ENCODE measurements around the gene ITIH5. TPM values are rescaled to one million over a fixed set of nuclear protein-coding genes. Genes with fewer than 3 reads are reported as not detected.
A peak's percentile ranks its signal among the peaks of the same experiment; 100 is the strongest.

Gene ITIH5
- total and polyA plus RNA-seq, 7 donors = 0.60 to 126 (median 48.2) TPM

DNA sequence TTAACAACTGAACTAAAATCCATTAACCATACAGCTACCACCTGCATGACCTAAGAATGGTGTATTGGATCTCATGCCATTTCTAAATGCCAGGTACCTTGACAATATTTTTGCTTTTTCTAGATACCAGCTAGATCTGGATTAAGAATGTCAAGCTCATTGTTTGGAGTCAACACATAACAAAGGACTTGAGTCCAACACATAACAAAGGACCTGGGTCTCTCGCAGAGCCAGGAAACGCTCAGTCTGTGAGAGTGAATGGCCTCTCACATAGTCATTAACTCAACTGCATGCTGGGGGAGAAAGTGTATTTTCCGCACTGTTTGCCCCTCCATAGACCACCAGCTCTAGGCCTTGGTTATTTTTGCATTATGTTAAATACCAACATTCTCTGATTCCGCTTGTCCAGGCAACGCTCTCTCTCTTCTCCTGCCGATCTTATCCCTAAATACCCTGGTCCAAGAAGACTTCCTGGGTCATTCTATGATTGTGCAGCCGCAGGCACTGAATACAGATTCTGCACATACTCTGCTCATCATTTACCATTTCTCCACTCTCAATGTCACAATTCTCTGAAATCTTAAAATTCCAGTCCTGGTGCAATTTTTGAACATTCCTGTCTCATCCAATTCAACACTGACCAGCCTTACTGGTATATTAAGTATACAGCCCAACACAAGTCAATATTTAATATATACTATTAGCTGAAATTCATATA lies 31.2 kb downstream of the ITIH5 start:
- peak overlapping the region in 3 of 4 donors; percentile 54 to 70 (median 70) for H3K27ac ChIP-seq

DNA sequence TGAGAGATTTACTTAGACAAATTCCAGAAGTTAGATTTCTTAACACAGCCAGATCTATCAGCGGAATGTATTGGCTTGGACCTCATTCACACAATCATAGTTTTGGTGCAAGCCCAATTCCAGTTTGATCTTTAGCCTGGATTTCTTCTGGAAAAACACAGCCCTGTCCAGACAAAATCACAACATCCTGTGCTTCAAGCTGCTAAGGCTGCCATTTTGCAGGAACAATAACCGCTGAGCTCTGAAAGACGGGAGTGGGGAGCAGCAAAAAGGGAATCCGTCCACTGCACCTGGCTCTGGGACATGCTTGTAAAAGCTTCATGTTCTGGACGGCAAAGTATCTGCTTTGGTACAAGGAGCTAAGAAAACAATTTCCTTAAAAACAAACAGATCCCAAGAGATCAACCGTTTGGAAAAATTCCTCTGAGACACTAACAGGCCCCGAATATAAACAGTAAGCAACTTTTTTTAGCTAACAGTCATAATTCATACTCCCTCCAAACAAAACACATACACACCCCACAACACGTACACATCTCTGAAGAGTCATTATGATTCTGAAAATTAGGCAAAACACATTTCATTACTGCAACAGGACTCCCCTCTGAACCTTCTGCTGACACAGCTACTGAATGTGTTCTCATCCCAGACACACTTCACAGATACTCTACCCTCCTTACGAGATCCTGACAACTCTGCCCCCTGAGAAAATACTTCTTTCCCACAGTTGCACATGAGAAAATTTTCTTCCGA lies 32.4 kb downstream of the ITIH5 start:
- peaks cover 0 to 13% (median 6%) of the 10 kb centered on the region in 4 donors for H3K4me1 ChIP-seq
- TF ChIP-seq EP300 (IDR thresholded peaks at IDR 0.05) (no peak), POLR2AphosphoS5 (IDR thresholded peaks at IDR 0.05) (peak in 3 of 4 donors; percentile 14 to 48 (median 31))
- TF ChIP-seq, protein P1, sequence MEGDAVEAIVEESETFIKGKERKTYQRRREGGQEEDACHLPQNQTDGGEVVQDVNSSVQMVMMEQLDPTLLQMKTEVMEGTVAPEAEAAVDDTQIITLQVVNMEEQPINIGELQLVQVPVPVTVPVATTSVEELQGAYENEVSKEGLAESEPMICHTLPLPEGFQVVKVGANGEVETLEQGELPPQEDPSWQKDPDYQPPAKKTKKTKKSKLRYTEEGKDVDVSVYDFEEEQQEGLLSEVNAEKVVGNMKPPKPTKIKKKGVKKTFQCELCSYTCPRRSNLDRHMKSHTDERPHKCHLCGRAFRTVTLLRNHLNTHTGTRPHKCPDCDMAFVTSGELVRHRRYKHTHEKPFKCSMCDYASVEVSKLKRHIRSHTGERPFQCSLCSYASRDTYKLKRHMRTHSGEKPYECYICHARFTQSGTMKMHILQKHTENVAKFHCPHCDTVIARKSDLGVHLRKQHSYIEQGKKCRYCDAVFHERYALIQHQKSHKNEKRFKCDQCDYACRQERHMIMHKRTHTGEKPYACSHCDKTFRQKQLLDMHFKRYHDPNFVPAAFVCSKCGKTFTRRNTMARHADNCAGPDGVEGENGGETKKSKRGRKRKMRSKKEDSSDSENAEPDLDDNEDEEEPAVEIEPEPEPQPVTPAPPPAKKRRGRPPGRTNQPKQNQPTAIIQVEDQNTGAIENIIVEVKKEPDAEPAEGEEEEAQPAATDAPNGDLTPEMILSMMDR (IDR thresholded peaks at IDR 0.05) = no peak
- H3K4me3 ChIP-seq = no peak overlapping the region
- WGBS, 2 donors = 70 to 72% methylated on average over 10 of the region's 10 CpGs
- DNase-seq = peak; percentile 84
- intact Hi-C loops (cut with DNase I) = no loop called here
- H3K27me3 ChIP-seq = no peaks in the 10 kb centered on the region
- H3K9me3 ChIP-seq = no peaks in the 10 kb centered on the region
- peak overlapping the region; percentile 54 to 70 (median 66) for H3K27ac ChIP-seq
- H3K36me3 ChIP-seq = peaks cover 13 to 51% (median 20%) of the 10 kb centered on the region in 4 donors

More for the DNA sequence above, 31.2 kb downstream of the ITIH5 start:
- 87 to 90% methylated on average over 7 of the region's 7 CpGs for WGBS, 2 donors
- no peak for DNase-seq
- TF ChIP-seq POLR2AphosphoS5 (IDR thresholded peaks at IDR 0.05) (no peak), POLR2A (IDR thresholded peaks at IDR 0.05) (no peak)
- Histone ChIP-seq H3K4me3 (no peak overlapping the region), H3K27me3 (no peaks in the 10 kb centered on the region), H3K4me1 (peaks cover 0 to 13% (median 6%) of the 10 kb centered on the region in 4 donors), H3K9me3 (no peaks in the 10 kb centered on the region), H3K36me3 (peaks cover 13 to 63% (median 24%) of the 10 kb centered on the region in 4 donors)
- intact Hi-C loops (cut with DNase I) = no loop called here

DNA sequence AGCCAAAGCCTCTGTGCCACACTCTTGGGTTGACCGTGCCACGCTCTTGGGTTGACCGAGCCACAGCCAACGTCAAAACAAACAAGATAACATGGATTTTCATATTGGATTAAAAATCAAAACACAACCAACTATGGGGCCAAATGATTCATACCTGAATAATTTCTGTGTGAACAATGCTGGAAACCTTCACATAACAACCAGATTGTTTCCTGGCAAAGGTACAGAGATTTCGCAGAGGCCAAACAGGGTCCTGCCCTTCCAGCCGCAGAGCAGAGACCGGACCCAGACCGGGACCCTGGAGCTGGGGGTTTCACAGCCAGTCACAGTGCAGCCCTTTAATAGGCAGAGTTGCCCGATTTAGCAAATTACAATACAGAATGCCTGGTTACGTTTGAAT lies 40.5 kb downstream of the ITIH5 start:
- H3K27me3 ChIP-seq = no peaks in the 10 kb centered on the region
- no peaks in the 10 kb centered on the region for H3K9me3 ChIP-seq
- H3K36me3 ChIP-seq = peaks cover 0 to 11% (median 2%) of the 10 kb centered on the region in 4 donors
- no peak for DNase-seq
- H3K4me1 ChIP-seq = peaks cover 0 to 39% (median 29%) of the 10 kb centered on the region in 4 donors
- TF ChIP-seq, protein P1 (IDR thresholded peaks at IDR 0.05) = no peak
- TF ChIP-seq EP300 (IDR thresholded peaks at IDR 0.05) (peak in 1 of 4 donors; percentile 6), POLR2AphosphoS5 (IDR thresholded peaks at IDR 0.05) (no peak), POLR2A (IDR thresholded peaks at IDR 0.05) (no peak)
- no peak overlapping the region for H3K4me3 ChIP-seq
- WGBS, 2 donors = 71 to 82% methylated on average over 10 of the region's 10 CpGs
- intact Hi-C loops (cut with DNase I) = no loop called here
- H3K27ac ChIP-seq = peak overlapping the region; percentile 59 to 90 (median 82)

GRCh38 chr10:7625836-7626235 lies 40.9 kb downstream of the ITIH5 start:
- Histone ChIP-seq H3K27me3 (no peaks in the 10 kb centered on the region), H3K4me1 (peaks cover 0 to 39% (median 29%) of the 10 kb centered on the region in 4 donors), H3K9me3 (no peaks in the 10 kb centered on the region), H3K4me3 (no peak overlapping the region), H3K36me3 (peaks cover 0 to 11% (median 2%) of the 10 kb centered on the region in 4 donors), H3K27ac (peak overlapping the region; percentile 59 to 90 (median 82))
- intact Hi-C loops (cut with DNase I) = no loop called here
- peak; percentile 95 for DNase-seq
- WGBS, 2 donors = 79 to 80% methylated on average over 7 of the region's 7 CpGs
- TF ChIP-seq POLR2A (IDR thresholded peaks at IDR 0.05) (no peak), POLR2AphosphoS5 (IDR thresholded peaks at IDR 0.05) (peak; percentile 80 to 96 (median 85)), EP300 (IDR thresholded peaks at IDR 0.05) (peak; percentile 86 to 98 (median 94))
- TF ChIP-seq, protein P1 (IDR thresholded peaks at IDR 0.05) = no peak

DNA sequence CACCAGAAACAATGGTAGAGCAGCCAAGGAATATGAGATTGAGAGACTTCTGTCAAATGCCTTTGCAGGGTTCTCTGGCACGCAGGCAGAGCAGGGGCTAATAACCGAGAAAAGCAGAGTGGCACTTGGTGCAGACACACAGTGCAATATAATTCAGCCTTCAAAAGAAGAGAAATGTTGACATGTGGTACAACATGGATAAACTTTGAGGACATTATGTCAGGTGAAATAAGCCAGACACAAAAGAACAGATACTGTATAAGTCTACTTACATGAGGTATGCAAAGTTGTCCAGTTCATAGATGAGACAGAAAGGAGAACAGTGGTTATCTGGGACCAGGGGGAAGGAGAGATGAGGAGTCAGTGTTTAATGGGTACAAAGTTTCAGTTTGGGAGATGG lies 41.8 kb downstream of the ITIH5 start:
- intact Hi-C loops (cut with DNase I) = no loop called here
- Histone ChIP-seq H3K27me3 (no peaks in the 10 kb centered on the region), H3K27ac (peak overlapping the region in 3 of 4 donors; percentile 80 to 90 (median 85)), H3K9me3 (no peaks in the 10 kb centered on the region), H3K4me1 (peaks cover 0 to 39% (median 29%) of the 10 kb centered on the region in 4 donors), H3K36me3 (peaks cover 0 to 11% (median 2%) of the 10 kb centered on the region in 4 donors), H3K4me3 (no peak overlapping the region)
- DNase-seq = no peak
- peak; percentile 5 to 78 (median 63) for TF ChIP-seq POLR2AphosphoS5 (IDR thresholded peaks at IDR 0.05)
- peak in 1 of 4 donors; percentile 14 for TF ChIP-seq EP300 (IDR thresholded peaks at IDR 0.05)
- TF ChIP-seq, protein P1 (IDR thresholded peaks at IDR 0.05) = no peak
- TF ChIP-seq POLR2A (IDR thresholded peaks at IDR 0.05) = no peak
- 88 to 89% methylated on average over 2 of the region's 2 CpGs for WGBS, 2 donors
